GM03348 (cell line): Measurements from ENCODE around the gene PXMP4.
"Not testable (repeated sequence)": the region's sequence is repeated elsewhere in the genome, so short reads cannot be mapped to it uniquely, and the experiment has no call there.

Source experiments
- DNase-seq: peaks from one replicate; pipeline ENCODE4 v3.0.0; 2012; ENCODE audit warnings: low spot score

PXMP4 gene, protein sequence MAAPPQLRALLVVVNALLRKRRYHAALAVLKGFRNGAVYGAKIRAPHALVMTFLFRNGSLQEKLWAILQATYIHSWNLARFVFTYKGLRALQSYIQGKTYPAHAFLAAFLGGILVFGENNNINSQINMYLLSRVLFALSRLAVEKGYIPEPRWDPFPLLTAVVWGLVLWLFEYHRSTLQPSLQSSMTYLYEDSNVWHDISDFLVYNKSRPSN

DNA sequence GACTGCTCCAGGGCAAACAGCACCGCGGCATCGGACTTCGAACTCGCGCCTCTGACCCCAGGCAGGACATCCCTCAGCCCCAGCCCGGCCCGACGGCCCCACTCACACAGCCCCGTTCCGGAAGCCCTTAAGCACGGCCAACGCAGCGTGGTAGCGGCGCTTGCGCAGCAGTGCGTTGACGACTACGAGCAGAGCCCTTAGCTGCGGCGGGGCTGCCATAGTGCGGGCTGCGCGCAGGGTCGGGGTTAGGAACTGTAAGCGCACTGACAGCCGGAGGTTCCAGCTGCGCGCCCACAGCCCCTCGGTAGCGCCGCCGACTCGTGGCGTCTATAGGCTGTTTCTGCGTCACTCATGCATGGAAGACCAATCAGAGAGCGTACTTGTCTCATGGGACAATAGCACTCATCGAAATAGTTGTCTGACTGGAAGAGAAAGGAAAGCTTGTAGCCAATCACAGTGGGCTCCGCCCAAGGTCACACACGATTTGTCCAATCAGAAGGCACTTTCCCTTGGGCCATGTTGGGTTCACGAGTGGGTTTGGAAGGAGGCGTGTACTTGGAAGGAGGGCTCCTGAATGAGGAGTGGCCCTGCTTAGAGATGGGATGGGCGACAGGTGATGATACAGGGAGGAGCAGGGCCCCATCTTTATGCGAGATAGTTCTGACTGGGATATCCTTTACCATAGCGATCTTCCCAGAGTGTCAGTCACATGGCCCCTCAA is at the start of gene PXMP4:
Gene PXMP4, minus strand, starts transcription at position 322 of the 721 bp plus-strand sequence. Its CDS starts 103 bp downstream, at position 219.
- peak; percentile 98 for DNase-seq

DNA sequence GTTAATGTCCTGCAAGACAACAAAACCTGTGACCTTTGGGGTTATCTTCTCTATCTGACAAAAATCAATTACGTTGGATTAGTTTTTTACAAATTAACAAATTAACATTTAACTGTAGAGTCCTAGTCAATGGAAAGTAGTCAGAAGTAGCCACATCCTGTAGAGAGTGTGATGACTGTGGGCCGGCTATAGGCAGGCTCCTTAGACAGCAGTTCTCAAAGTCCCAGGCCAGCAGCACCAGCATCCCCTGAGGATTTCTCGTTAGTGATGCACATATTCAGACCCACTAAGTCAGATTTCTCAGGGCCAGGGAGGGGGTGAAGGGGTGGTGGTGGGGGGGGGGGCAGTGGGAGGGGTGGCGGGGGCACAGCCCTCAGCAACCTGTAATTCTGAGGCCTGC is 48.9 kb upstream of the PXMP4 start:
- no peak for DNase-seq

DNA sequence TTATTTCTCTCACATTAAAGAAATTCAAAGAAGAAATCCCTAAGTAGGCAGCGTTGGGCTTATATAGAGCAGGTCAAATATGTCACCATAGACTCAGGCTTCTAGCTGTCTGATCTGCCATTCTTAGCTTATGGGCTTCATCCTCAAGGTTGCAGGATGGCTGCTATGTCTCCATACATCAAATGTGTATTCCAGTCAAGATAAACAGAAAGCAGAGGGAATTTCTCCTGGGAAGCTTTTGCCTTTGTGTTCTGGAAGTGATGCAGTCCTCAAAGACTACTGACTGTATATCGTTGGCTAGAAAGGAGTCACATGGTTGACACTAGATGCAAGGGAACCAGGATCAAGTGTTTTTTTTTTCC is 47.6 kb upstream of the PXMP4 start:
- no peak for DNase-seq

DNA sequence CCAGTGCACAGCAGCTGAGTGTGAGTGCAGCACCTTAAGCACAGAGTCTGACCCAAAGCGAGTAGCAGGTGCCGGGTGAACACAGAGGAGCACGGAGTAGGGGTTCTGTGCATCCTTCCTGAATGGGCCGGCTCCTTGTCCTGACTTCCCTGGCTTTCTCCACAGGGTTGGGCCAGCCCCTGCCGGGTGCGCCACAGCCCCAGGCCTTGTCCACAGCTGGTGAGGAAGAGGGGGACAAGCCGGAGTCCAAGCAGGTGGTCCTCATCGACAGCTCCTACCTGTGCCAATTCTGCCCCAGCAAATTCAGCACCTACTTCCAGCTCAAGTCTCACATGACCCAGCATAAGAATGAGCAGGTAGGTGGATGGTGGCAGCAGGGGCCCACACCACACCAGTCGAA is 46.6 kb upstream of the PXMP4 start:
- no peak for DNase-seq

DNA sequence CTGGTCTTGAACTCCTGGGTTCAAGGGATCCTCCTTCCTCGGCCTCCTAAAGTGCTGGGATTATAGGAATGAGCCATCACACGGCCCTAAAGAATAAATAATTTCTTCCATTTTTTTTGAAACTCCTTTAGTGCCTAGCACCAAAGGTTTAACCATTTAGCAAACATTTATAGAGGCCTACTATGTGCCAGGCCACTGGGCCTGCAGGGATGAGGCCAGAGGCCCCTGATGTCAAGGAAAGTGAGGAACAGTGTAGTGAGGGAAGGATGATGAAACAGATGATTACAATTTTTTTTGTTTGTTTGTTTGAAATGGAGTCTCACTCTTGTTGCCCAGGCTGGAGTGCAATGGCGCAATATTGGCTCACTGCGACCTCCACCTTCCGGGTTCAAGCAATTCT is 45.5 kb upstream of the PXMP4 start:
- no peak for DNase-seq

DNA sequence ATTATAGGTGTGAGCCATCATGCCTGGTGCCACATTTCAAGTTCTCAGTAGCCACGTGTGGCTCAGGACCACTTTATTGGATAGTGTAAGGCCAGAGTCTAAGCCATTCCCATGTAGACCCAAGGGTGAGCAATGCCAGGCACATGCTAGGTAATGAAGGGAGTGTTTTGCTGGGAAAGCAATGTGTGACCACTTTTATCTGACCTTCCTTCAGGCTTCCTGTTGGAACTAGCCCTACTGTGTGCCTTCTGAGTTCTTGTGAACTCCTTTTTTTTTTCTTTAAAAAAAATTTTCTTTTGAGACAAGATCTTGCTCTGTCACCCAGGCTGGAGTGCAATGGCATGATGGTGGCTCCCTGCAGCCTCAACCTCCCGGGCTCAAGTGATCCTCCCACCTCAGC is 45.0 kb upstream of the PXMP4 start:
- no peak for DNase-seq

DNA sequence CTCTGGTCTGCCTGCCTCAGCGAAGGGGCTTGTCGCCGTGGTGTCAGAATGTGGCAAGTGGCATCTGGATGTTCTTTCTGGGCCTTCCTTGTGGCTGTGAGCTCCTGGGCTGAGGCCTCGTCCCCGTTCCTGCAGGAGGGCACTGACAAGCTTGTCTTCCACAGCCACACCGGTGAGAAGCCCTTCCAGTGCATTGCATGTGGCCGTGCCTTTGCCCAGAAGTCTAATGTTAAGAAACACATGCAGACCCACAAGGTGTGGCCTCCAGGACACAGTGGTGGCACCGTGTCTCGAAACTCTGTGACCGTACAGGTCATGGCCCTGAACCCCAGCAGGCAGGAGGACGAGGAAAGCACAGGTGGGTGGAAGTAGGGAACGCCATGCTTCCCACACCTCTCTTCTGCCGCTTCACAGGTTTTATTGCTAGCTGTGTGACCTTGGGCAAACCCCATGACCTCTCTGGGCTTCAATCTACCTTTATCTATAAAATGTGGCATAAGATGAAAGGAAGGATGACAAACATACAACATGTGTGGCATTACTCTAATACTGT is 41.7 kb upstream of the PXMP4 start:
- DNase-seq, result no peak

DNA sequence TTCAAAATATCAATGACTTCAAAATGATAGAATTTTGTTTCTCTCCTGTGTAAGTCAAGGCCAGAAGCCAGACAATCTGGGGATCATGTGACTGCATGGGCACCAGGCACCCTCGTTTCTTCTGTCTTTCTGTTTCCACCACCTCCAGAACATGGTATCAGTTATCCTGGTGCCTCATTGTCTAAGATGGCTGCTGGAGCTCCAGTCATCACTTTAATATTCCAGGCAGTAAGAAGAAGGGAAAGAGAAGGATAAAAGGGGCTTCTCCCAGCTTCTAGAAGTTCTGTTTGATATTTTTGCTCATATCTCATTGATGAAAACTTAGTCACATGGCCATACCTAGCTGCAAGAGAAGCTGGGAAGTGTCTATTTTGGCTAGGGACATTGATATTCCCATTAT is 37.3 kb upstream of the PXMP4 start:
- no peak for DNase-seq

DNA sequence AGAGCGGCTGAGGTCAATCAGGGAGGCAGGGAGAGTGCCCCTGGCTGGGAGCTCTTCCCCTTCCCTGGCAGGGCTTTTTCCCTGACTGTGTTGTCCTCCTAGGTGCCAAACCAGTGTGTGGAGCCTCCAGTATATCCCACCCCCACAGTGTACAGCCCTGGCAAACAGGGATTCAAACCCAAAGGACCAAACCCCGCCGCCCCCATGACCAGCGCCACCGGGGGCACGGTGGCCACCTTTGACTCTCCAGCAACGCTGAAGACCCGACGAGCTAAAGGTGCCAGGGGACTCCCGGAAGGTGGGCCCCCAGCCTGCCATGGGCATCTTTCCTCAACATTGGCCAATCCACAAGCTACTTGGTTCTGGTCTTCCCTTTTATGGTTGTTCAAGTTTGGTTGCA is 36.9 kb upstream of the PXMP4 start:
- no peak for DNase-seq

DNA sequence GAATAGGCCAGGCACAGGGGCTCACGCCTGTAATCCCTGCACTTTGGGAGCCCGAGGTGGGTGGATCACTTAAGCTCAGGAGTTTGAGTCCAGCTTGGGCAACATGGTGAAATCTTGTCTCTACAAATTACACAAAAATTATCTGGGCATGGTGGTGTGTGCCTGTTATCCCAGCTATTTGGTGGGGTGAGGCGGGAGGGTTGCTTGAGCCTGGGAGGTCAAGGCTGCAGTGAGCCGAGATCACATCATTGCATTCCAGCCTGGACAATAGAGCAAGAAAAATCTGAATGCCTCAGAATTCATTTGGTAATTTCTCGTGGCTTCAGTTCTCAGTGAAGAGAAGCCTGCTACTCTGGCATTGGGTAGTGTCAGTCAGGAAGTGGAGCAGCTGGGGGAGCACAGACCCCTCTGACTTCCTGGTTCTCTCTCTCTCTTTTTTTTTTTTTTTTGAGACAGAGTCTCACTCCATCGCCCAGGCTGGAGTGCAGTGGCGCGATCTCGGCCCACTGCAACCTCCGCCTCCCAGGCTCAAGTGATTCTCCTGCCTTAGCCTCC is 35.9 kb upstream of the PXMP4 start:
- DNase-seq, result not testable (repeated sequence)

DNA sequence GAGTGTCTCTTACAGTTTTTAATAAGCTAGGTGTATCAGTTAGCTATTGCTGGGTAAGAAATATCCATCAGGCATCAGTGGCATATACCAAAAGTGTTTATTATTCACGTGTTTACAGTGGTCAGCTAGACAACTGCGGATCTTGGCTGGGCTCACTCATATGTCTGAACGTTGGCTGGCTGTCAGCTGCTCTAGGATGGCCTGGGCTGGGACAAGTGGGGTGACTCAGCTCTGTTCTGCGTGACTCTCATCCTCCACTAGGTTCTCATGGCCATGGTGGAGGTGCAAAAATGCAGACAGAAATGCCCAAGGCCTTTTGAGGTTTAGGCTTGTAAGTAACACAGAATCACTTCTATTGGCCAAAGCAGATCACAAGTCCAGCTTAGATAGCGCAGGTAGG is 33.7 kb upstream of the PXMP4 start:
- DNase-seq, result no peak

DNA sequence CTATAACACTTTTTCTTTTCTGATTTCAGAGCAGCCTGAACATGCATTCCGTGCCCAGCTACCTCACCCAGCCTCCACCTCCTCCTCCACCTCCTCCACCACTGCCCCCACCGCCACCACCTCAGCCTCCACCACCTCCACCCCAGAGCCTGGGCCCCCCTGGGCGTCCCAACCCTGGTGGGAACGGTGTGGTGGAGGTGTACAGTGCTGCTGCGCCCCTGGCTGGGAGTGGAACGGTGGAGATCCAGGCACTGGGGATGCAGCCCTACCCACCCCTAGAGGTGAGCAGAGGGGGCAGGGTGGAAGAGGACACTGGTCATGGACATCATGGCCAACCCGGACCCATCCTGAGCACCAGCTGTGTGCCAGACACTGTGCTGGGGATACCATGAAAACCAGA is 33.0 kb upstream of the PXMP4 start:
- no peak for DNase-seq

DNA sequence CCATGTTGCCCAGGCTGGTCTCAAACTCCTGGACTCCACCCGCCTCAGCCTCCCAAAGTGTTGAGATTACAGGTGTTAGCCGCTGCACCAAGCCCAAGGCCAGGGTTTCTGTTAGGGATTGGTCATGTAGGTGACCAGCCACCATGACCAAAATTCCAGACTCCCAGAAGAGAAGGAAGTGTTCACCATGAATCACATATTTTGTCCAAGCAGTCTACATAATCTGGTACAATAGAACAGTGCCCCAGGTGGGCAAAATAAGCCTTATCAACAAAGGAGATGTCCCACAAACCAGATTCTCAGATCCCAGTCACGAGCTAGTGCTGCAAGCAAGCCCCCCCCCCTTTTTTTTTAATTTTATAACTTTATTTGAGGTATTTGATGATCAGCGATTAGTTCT is 31.7 kb upstream of the PXMP4 start:
- no peak for DNase-seq

DNA sequence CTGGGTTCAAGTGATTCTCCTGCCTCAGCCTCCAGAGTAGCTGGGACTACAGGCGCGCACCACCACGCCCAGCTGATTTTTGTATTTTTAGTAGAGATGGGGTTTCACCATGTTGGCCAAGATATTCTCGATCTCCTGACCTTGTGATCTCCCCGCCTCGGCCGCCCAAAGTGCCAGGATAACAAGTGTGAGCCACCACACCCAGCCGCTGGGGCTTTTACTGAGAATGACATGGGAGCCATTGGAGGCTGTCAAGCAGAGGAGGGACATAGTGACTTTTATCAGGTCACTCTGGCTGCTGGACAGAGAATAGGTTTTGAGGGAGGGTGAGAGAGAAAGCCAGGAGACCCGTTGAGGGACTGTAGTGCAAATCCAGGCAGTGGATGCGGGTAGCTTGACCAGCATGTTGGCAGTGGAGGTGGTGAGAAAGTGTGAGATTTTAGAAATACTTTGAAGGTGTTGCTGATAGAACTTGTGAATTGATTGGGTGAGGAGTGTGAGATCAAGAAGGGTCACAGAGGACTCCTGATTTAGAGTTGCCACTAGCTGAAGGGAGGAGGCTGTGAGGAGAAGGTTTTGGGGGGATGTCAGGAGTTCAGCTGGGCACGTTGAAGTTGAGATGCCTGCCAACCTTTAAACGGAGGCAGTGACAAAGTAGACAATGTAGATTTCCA is 26.4 kb upstream of the PXMP4 start:
- no peak for DNase-seq

DNA sequence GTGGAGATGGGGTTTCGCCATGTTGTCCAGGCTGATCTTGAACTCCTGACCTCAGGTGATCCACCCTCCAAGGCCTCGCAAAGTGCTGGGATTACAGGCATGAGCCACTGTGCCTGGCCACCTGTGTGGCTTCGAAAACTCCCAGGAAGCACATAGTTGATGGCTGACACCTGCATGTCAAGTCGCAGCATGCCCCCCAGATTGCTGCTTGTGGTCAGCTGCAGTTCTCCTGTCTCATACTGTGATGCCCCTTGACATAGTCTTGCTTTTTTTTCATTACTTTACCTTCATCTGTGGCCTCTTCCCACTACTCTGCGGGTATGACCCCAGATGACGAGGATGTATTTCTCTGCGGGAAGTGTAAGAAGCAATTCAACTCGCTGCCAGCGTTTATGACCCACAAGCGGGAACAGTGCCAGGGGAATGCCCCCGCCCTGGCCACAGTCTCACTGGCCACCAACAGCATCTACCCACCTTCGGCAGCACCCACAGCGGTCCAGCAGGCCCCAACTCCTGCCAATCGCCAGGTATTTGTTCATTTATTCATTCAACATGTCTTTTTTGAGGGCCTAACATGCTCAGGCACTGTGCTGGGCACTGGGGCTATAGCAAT is 24.8 kb upstream of the PXMP4 start:
- no peak for DNase-seq

DNA sequence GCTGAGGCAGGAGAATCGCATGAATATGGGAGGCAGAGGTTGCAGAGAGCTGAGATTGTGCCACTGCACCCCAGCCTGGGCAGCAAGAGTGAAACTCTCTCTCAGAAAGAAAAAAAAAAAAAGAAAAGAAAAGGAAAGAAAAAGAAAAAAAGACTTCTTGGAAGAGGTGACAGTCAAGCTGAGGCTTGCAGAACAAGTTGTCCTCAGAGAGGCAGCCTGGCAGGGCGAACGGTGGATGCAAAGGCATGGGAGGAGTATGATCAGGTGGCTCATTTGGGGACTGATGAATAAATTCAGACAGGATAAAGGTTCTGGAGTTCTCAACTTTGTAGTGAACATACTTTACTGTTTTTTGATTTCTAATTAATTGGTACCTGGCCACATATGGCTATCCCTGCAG is 24.1 kb upstream of the PXMP4 start:
- no peak for DNase-seq

DNA sequence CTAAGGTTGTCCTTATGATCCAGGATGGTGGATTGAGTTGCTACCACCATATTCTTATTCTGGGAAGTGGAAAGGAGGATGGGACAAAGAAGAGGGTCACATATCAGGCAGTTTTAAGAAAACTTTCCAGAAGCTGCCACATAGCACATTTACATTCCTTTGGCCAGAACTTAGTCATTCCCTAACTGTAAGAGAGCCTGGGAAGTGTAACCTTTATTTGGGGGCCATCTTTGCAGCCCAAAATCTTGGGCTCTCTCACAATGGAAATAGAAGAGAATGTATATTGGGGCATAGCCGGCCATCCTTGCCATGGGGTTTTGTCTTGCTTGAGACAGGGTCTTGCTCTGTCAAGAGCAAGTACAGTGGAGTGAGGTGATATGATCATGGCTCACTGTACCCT is 20.1 kb upstream of the PXMP4 start:
- no peak for DNase-seq

DNA sequence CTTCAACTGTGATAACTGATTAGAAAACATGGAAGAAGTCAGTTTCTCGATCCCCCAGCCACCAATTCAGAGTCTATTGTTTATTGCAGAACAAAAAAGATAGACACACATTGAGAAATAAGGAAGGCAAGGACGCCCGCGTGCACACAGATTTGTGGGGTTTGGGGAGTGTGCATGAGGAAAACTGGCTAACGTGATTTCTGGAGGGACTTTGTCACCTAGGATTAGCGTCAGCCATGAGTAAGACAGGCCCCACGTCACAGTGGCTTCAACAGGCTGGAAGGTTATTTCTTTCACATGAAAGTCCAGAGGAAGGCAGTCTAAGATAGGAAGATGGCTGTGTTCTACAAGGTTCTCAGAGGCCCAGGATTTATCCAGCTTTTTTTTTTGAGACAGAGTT is 19.4 kb upstream of the PXMP4 start:
- no peak for DNase-seq

DNA sequence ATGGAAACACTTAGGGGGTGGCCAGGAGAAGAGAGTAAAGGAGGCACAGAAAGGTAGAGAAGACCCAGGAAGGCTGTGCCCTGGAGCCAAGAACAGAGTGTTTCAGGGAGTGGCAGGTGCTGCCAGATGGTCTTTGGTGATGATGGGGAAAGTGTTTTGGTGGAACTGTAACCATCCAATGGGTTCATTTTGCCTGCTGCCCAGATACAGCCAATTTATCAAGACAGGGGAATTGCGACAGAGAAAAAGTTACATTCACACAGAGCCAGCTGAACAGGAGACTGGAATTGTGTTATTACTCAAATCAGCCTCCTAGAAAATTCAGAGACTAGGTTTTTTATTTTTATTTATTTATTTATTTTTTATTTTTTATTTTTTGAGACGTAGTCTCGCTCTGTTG is 16.9 kb upstream of the PXMP4 start:
- no peak for DNase-seq

DNA sequence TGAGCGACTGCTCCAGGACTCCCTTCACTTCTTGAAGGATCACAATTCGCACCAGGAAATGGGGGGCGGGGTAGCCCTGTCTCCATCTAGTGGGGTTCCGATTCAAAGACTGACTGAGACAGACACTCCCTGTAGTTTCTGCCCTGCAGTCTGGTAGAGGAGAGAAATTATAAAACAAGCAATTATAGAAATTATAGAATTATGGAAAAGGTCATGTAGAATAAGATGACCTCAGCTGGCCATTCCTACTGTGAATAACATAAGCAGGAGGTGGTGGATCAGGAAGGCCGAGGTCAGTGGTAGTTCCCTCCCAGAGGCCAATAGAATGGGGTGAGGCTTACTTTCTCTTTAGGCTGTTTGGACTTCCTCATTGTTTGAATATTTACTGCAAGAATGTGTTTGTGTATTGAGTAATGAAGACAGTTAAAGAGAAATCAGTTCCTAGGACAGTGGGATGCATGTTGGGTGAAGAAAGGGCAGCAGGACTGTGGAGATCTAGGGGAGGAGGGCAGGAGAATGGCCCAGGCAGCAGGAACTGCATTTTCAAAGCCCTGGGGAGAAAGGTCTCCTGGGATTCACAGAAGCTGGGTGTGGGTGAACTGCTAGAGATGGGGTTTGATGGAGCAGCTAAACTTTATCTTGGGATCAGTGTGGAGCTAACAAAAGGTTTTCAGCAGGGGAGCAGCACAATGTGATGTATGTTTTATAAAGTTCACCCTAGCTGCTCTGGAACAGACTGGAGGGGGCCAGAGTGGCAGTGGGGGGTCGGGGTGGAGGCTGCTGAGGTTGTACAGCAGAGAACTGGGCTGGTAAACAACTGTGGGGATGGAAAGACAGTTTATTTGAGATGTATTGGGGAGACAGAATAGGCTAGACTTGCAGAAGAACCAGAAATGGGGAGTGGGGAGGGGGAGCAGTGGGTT is 13.8 kb upstream of the PXMP4 start:
- peak; percentile 90 for DNase-seq

DNA sequence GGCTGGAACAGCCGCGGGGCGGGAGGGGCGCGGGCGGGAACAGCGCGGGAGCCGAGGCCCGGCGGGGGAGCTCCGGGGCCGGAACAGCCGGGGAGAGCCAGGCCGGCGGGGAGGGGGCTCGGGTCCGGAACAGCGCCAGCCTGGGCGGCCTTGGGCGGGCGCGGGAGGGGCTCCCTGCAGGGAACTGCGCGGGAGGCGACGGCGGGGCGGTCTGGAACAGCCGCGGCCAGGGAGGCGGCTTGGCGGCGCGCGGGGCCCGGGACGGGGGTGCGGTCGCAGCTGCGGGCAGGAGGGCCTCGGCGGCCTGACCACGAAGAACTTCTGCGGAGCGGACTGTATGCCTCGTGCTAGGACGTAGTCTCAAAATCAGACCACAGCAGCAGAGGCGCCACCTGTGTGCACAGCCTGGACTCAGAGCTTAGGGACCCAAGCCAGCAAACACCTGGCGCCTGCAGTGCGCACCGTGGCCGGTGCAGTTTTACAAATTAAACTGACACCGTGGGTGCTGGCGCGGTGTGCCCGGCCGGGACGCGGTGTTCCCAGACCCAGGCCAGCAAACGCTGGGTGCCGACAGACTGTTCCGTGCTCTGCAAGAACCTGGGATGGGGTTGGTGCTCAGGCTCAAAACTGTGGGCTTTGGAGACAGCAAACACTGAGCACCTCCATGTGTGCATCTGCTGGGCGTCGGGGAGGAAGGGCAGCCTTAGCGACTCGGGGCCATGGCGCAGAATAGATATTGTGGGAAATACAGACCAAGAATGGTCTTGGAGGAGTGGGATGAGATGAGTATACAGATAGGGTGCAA is 12.3 kb upstream of the PXMP4 start:
- DNase-seq, result peak; percentile 18
